Breast epithelium (tissue), 3 donors: ENCODE results near the gene CHST15.

Source experiments
- POLR2A ChIP-seq: fragments of 450-650 bp; IDR thresholded peaks from one replicate; pipeline ENCODE4 v1.6.1; 2016; ENCODE audit warnings: antibody characterized with exemption, mild to moderate bottlenecking, moderate library complexity
- POLR2AphosphoS5 ChIP-seq, 3 donors: sonication (generic); formaldehyde crosslinking; IDR thresholded peaks; one replicate each; pipeline ENCODE4 v1.6.1; 2017; ENCODE audit warnings: antibody characterized with exemption in 3 of 3
- TF ChIP-seq, protein P1 (sequence below), 3 donors: fragments of 450-650 bp; IDR thresholded peaks; one replicate each; pipeline ENCODE4 v1.5.1; 2016 to 2017; ENCODE audit warnings: antibody characterized with exemption in 3 of 3, mild to moderate bottlenecking in 3 of 3, moderate library complexity in 3 of 3

- TF ChIP-seq, protein P1, sequence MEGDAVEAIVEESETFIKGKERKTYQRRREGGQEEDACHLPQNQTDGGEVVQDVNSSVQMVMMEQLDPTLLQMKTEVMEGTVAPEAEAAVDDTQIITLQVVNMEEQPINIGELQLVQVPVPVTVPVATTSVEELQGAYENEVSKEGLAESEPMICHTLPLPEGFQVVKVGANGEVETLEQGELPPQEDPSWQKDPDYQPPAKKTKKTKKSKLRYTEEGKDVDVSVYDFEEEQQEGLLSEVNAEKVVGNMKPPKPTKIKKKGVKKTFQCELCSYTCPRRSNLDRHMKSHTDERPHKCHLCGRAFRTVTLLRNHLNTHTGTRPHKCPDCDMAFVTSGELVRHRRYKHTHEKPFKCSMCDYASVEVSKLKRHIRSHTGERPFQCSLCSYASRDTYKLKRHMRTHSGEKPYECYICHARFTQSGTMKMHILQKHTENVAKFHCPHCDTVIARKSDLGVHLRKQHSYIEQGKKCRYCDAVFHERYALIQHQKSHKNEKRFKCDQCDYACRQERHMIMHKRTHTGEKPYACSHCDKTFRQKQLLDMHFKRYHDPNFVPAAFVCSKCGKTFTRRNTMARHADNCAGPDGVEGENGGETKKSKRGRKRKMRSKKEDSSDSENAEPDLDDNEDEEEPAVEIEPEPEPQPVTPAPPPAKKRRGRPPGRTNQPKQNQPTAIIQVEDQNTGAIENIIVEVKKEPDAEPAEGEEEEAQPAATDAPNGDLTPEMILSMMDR (IDR thresholded peaks at IDR 0.05): no peak
- TF ChIP-seq POLR2AphosphoS5 (IDR thresholded peaks at IDR 0.05): no peak
- TF ChIP-seq POLR2A: no peak
These were observed 58.0 kb downstream of the CHST15 start for GRCh38 chr10:124035306-124035927.
